Panc1 (cell line): ENCODE data around the gene CORO2A.

Experiments used
- CTCF ChIP-seq: fragments of 450-650 bp; IDR thresholded peaks from 2 replicates; pipeline ENCODE4 v1.5.1; 2017; ENCODE audit warnings: mild to moderate bottlenecking
- REST ChIP-seq, 2 experiments: IDR thresholded peaks; 2 replicates each; pipeline ENCODE4 v1.6.1; 2011 to 2012; ENCODE audit warnings: low read depth in 2 of 2, control low read depth in 1 of 2, low read length in 1 of 2, mild to moderate bottlenecking in 1 of 2, moderate library complexity in 1 of 2; ENCODE audit not compliant: insufficient read depth in 1 of 2

- TF ChIP-seq CTCF (no peak), REST (IDR thresholded peaks at IDR 0.05; ENCODE audit: insufficient read depth in 1 of 2, low read depth in 2 of 2, low read length in 1 of 2) (no peak)
Observed at GRCh38 chr9:98148486-98148885, 44.0 kb downstream of the CORO2A start.
